Fibroblast of lung (primary cell): ENCODE measurements around the gene NOPCHAP1. TPM values are rescaled to one million over a fixed set of nuclear protein-coding genes. Genes with fewer than 3 reads are reported as not detected.

Source experiments
- DNase-seq, 2 donors: peaks; one replicate each; pipeline versions ENCODE4 v3.0.0 to v3.0.0-alpha.2; 2010; ENCODE audit warnings: low read depth in 2 of 2
- H2AFZ ChIP-seq: 2 replicates; pipeline ENCODE4 v1.5.1; 2012; ENCODE audit warnings: low read length, control low read depth, inconsistent platforms
- H3K27ac ChIP-seq: 2 replicates; pipeline ENCODE4 v1.5.1; 2011; ENCODE audit warnings: low read length, control low read depth; ENCODE audit not compliant: insufficient read depth
- H3K27me3 ChIP-seq: 2 replicates; pipeline ENCODE4 v1.5.1; 2011; ENCODE audit warnings: mild to moderate bottlenecking, low read length; ENCODE audit not compliant: control insufficient read depth, insufficient read depth
- H3K36me3 ChIP-seq: 2 replicates; pipeline ENCODE4 v1.5.1; 2011; ENCODE audit warnings: low read length; ENCODE audit not compliant: control insufficient read depth, insufficient read depth
- H3K4me1 ChIP-seq: 2 replicates; pipeline ENCODE4 v1.5.1; 2011; ENCODE audit warnings: low read length; ENCODE audit not compliant: control insufficient read depth, insufficient read depth; ENCODE audit errors: extremely low read depth
- H3K4me2 ChIP-seq: 2 replicates; pipeline ENCODE4 v1.5.1; 2011; ENCODE audit warnings: low read length, control low read depth; ENCODE audit not compliant: insufficient read depth; ENCODE audit errors: extremely low read depth
- H3K4me3 ChIP-seq, 4 experiments: fragments of 200-600 bp in 1 of 4; sonication (generic) in 1 of 4; replicated peaks in 1 of 4; 2 replicates each; pipeline ENCODE4 v1.5.1; 2011 to 2016; ENCODE audit warnings: low read length in 4 of 4, low read depth in 3 of 4, mild to moderate bottlenecking in 3 of 4, control low read depth in 2 of 4, inconsistent platforms in 1 of 4, mixed read lengths in 1 of 4; ENCODE audit not compliant: insufficient read depth in 1 of 4; ENCODE audit errors: control extremely low read depth in 1 of 4
- H3K79me2 ChIP-seq: 2 replicates; pipeline ENCODE4 v1.5.1; 2012; ENCODE audit warnings: mild to moderate bottlenecking, low read length, inconsistent platforms; ENCODE audit not compliant: control insufficient read depth, insufficient read depth
- H3K9ac ChIP-seq: 2 replicates; pipeline ENCODE4 v1.5.1; 2011; ENCODE audit warnings: mild to moderate bottlenecking, low read length, control low read depth; ENCODE audit not compliant: insufficient read depth
- H3K9me3 ChIP-seq: 2 replicates; pipeline ENCODE4 v1.5.1; 2012; ENCODE audit warnings: low read depth, low read length; ENCODE audit not compliant: control insufficient read depth, insufficient read depth
- H4K20me1 ChIP-seq: 2 replicates; pipeline ENCODE4 v1.5.1; 2011; ENCODE audit warnings: low read length; ENCODE audit not compliant: control insufficient read depth, insufficient read depth; ENCODE audit errors: extremely low read depth
- EZH2 ChIP-seq: IDR thresholded peaks from 2 replicates; pipeline ENCODE4 v1.5.1; 2012; ENCODE audit warnings: low read length, control low read depth, mild to moderate bottlenecking; ENCODE audit errors: missing control alignments
- polyA plus RNA-seq, 2 donors: library from polyadenylated mRNA; depleted of rRNA in 1 of 2; stranded (reverse) in 1 of 2; unstranded in 1 of 2; fragments of >200 nt; gene quantifications; 2 replicates each; pipeline ENCODE4 v1.2.1, GENCODE V29; 2011 to 2012; ENCODE audit warnings: missing spikeins in 1 of 2
- total RNA-seq: library from RNA; depleted of rRNA; stranded (reverse); fragments of >200 nt; gene quantifications from 2 replicates; pipeline ENCODE4 v1.2.1, GENCODE V29; 2014
- TF ChIP-seq, protein P1 (sequence below), 2 donors: IDR thresholded peaks in 1 of 2; conservative IDR thresholded peaks in 1 of 2; 1 replicate in 1 of 2; 2 replicates in 1 of 2; pipeline ENCODE4 v1.5.1; 2011 to 2012; ENCODE audit warnings: low read length in 2 of 2, control low read depth in 1 of 2, inconsistent platforms in 1 of 2, low read depth in 1 of 2, mild to moderate bottlenecking in 1 of 2

The NOPCHAP1 gene
- total and polyA plus RNA-seq, 2 donors (not counting 1 experiment from before 2014, with no cell fraction given) = 4.2 to 12.2 TPM

GRCh38 chr12:104998423-104999346 lies 12.6 kb downstream of the NOPCHAP1 start:
- Histone ChIP-seq H3K27me3 (no peaks in the 10 kb centered on the region), H3K4me1 (no peaks in the 10 kb centered on the region), H3K4me3 (no peak overlapping the region), H3K4me2 (no peak overlapping the region), H4K20me1 (no peaks in the 10 kb centered on the region), H2AFZ (no peak overlapping the region), H3K9ac (no peak overlapping the region), H3K27ac (no peak overlapping the region), H3K36me3 (peaks cover 4% of the 10 kb centered on the region), H3K9me3 (no peaks in the 10 kb centered on the region), H3K79me2 (no peaks in the 10 kb centered on the region)
- TF ChIP-seq EZH2 = no peak
- TF ChIP-seq, protein P1, sequence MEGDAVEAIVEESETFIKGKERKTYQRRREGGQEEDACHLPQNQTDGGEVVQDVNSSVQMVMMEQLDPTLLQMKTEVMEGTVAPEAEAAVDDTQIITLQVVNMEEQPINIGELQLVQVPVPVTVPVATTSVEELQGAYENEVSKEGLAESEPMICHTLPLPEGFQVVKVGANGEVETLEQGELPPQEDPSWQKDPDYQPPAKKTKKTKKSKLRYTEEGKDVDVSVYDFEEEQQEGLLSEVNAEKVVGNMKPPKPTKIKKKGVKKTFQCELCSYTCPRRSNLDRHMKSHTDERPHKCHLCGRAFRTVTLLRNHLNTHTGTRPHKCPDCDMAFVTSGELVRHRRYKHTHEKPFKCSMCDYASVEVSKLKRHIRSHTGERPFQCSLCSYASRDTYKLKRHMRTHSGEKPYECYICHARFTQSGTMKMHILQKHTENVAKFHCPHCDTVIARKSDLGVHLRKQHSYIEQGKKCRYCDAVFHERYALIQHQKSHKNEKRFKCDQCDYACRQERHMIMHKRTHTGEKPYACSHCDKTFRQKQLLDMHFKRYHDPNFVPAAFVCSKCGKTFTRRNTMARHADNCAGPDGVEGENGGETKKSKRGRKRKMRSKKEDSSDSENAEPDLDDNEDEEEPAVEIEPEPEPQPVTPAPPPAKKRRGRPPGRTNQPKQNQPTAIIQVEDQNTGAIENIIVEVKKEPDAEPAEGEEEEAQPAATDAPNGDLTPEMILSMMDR (conservative IDR thresholded peaks at IDR 0.05 in 1 of 2, IDR thresholded peaks at IDR 0.05 in 1 of 2; ENCODE audit: low read depth in 1 of 2, low read length in 2 of 2) = no peak
- DNase-seq = no peak

GRCh38 chr12:104999347-104999685 lies 13.2 kb downstream of the NOPCHAP1 start:
- no peaks in the 10 kb centered on the region for H3K79me2 ChIP-seq

DNA sequence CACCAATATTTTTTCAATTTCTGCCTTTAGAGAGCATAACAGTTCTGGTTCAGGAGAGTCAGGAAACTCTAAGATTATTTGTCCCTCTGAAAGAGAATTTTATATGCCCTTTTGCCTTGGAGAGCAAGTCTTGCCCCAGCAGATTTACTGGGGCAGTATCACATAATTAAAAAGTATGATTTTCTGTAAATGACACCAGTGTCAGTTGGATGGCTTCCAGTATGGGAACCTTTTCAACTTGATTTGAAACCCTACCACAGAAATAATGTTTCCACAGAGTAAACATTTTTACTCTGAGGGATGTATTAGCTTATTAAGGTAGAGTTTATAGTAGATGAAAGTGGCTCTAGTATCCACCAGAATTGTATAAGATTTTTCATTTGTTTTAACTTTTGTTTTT lies 15.4 kb downstream of the NOPCHAP1 start:
- Histone ChIP-seq H3K79me2 (no peaks in the 10 kb centered on the region), H2AFZ (no peak overlapping the region), H3K36me3 (peaks cover 4% of the 10 kb centered on the region), H3K4me3 (no peak overlapping the region), H3K4me2 (no peak overlapping the region), H3K4me1 (no peaks in the 10 kb centered on the region), H3K27me3 (no peaks in the 10 kb centered on the region), H3K27ac (no peak overlapping the region), H3K9me3 (no peaks in the 10 kb centered on the region), H4K20me1 (no peaks in the 10 kb centered on the region), H3K9ac (no peak overlapping the region)
- TF ChIP-seq, protein P1 (conservative IDR thresholded peaks at IDR 0.05 in 1 of 2, IDR thresholded peaks at IDR 0.05 in 1 of 2; ENCODE audit: low read depth in 1 of 2, low read length in 2 of 2) = no peak
- TF ChIP-seq EZH2 = no peak
- no peak for DNase-seq

More at GRCh38 chr12:104999347-104999685, 13.2 kb downstream of the NOPCHAP1 start:
- peaks cover 4% of the 10 kb centered on the region for H3K36me3 ChIP-seq
- H3K27ac ChIP-seq = no peak overlapping the region
- no peaks in the 10 kb centered on the region for H3K9me3 ChIP-seq
- H3K4me3 ChIP-seq = no peak overlapping the region
- no peak for DNase-seq
- no peak overlapping the region for H3K9ac ChIP-seq
- H3K4me1 ChIP-seq = no peaks in the 10 kb centered on the region
- no peaks in the 10 kb centered on the region for H4K20me1 ChIP-seq
- no peak overlapping the region for H3K4me2 ChIP-seq
- H3K27me3 ChIP-seq = no peaks in the 10 kb centered on the region
- TF ChIP-seq, protein P1 (conservative IDR thresholded peaks at IDR 0.05 in 1 of 2, IDR thresholded peaks at IDR 0.05 in 1 of 2; ENCODE audit: low read depth in 1 of 2, low read length in 2 of 2) = no peak
- no peak for TF ChIP-seq EZH2
- H2AFZ ChIP-seq = no peak overlapping the region
